NCI-H2196 treated with DMSO at 0.1 percent for 48 hours (cell line): Measurements from ENCODE around the gene UBAC2.

Source experiments
- DNase-seq: peaks from one replicate; lab custom pipeline; 2025; ENCODE audit not compliant: unreplicated experiment; lab: John Stamatoyannopoulos, UW

UBAC2 gene

GRCh38 chr13:99266827-99267226 is 66.2 kb downstream of the UBAC2 start:
- no peak for DNase-seq

- DNase-seq, result no peak
Measured at GRCh38 chr13:99267927-99268326, 67.3 kb downstream of the UBAC2 start.

GRCh38 chr13:99268822-99269221 is 68.2 kb downstream of the UBAC2 start:
- DNase-seq, result no peak

- DNase-seq, result no peak
Measured at GRCh38 chr13:99269627-99270241, 69.1 kb downstream of the UBAC2 start.

DNA sequence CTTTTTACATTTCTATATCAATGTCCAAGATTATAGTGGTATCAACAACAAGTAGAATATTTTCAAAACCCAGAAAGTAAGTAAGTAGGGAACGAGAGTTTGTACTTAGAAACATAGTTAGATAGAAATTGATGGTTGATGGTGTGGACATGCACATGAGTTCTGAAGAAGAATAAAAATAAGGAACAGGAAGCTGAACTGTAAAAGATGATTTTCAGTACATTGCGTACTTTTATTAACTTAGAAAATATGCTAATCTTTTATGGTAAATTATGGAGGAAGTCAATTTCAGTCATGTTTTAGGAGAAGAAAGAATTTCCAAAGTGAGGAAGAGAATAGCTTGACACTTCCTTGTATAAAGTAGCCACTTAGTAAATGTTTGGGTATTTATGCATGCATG is 69.9 kb downstream of the UBAC2 start:
- DNase-seq, result no peak

- no peak for DNase-seq
Measured at GRCh38 chr13:99271249-99271648, 70.6 kb downstream of the UBAC2 start.

DNA sequence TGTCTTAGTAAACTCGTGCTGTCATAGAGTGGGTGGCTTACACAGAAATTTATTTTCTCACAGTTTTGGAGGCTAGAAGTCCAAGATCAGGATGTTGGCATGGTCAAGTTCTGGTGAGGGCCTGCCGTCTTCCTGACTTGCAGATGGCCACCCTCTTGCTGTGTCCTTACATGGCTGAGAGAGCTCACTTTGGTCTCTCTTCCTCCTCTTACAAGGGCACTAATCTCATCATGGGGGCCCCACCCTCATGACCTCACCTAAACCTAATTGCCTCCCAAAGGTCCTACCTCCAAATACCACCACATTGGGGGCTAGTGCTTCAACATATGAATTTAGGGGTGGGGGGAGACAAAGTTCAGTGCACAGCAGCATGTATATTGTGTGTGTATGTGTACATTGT is 71.8 kb downstream of the UBAC2 start:
- no peak for DNase-seq

- no peak for DNase-seq
Measured at GRCh38 chr13:99273128-99273527, 72.5 kb downstream of the UBAC2 start.

DNA sequence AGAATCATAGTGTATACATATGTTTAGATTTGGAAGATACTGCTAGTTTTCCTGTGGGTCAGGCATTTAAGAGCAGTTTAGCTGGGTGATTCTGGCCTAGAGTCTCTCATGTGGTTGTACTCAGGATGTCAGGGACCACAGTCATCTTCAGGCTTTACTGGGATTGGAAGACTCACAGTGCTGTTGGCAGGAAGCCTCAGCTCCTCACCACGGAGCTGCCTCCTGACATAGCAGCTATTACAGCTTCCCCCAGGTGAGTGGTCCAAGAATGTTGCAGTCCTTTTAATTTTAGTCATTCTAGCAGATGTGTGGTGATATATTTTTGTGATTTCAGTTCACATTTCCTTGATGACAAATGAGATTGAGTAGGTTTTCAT is 74.4 kb downstream of the UBAC2 start:
- no peak for DNase-seq

DNA sequence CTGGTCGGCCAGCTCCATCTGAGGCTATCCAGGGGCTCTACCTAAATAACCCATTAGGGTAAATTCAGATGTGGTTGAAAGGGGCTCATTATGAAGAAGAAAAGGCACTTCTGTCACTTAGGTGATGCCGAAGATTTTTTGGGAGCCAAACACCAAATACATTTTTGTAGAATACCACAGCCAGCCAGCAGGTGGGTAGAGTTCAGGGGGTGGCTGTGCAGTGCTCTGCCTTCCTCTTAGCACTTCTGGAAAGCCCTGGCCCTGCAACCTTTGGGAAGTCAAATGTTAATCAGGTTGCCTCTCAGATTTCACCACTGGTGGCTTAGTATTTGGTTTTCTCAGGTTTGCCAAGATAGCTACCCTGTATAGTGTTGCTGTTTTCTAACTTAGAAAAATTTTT is 76.1 kb downstream of the UBAC2 start:
- DNase-seq, result no peak

GRCh38 chr13:99277629-99278028 is 77.0 kb downstream of the UBAC2 start:
- no peak for DNase-seq

DNA sequence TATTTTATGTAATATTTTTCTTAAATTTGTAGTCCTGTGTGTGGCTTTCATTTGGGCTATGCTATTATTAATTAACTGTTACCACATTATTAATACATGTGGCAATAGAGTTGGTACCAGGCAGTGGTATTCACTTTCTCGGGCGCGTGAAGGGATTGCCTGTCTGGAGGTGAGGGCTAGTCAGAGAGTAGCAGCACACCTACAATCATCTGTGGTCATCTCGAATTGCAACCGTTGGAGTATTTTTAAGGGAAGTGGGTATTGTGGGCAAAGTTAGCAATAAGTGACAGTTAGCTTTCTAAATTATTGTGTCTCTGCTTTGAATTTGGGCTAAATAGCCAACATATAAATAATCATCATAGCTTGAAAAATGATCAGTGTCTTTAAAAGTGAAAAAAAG is 77.5 kb downstream of the UBAC2 start:
- no peak for DNase-seq

GRCh38 chr13:99278843-99279242 is 78.2 kb downstream of the UBAC2 start:
- DNase-seq, result no peak

DNA sequence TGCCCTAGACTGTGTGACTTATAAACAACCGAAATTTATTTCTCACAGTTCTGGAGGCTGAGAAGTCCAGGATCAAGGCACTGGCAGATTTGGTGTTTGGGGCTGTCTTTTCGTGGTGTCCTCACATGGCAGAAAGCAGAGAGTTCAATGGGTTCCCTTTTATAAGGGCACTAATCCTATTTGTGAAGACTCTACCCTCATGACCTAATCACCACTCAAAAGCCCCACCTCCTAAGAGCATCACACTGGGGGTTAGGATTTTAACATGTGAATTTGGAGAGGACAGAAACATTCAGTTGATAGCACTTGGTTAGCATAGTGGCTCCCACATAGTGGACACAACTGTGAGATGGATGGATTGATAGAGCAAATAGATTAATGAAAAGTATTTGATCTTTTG is 79.0 kb downstream of the UBAC2 start:
- DNase-seq, result no peak

- no peak for DNase-seq
Measured at GRCh38 chr13:99280166-99280565, 79.5 kb downstream of the UBAC2 start.

- no peak for DNase-seq
Measured at GRCh38 chr13:99281811-99282263, 81.2 kb downstream of the UBAC2 start.

DNA sequence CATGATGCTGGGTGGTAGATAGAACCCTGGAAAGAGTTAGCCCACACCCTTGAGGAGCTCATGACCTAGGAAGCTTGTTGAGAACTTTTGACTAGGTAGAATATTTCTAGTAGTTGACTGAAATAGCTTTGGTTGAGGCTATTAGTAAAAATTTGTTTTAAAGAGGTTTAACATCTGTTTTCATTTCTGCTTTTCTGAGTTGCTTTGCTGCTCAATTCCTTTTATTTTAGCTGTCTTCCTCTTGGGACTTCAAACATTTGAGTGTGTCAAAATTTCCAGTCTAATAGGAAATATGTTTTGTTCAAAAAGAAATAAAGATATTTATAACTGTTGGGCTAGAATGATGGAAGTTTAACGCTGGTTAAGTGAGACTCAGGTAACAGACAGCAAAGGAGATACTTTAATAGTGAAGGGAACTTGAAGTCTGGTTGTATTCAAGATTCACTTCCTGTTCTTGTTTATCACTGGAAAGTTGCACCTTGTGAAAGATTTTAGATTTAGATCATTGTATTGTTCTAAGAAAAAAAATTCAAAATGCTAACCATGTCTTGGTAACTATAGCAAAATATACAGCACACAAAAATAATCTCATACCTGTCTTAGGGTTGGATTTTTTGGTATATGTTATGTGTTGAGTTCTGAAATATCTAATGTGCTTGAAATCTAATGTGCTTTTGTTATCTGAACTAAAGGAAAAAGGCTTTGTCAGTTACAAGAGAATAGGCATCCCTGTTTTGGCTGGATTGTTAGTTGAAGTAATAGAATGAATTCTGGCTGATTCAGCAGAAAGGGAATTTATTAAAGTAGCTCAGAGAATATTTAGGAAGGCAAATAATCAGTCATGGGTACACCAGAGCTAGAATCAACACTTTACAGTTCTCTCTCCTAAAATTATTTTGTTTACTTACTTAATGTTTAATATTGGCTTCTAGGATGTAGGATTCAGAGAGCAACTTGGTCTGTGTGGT is 81.9 kb downstream of the UBAC2 start:
- no peak for DNase-seq

DNA sequence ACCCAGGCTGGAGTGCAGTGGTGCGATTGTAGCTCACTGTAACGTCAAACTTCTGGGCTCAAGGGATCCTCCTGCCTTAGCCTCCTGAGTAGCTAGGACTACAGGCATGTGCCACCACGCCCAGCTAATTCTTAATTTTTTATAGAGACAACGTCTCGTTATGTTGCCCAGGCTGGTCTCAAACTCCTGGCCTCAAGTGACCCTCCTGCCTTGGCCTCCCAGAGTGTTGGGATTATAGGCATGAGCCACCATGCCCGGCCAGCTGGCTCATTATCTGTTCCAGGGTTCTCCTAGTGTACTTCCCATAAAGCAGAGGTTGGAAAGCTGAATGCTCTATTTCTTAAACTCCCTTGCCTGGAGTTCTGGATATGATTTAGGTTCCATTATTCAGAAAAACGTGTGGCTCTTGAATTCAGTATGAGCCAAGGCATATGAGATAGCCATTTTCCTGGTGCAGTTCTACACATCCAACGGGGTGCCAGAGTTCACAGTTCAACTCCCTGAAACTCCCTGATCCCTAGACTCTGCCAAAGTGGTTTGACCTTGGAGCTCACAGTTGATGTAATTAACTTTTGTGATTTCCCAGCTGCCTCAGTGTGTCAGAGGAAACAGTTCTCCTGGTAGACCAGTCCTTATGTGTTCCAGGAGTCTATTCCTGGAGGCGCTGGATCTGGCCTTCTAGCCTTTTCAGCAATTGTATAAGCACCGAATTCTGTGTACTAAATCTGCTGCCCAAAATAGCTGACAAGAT is 85.0 kb downstream of the UBAC2 start:
- DNase-seq, result no peak

- no peak for DNase-seq
Measured at GRCh38 chr13:99287551-99287950, 86.9 kb downstream of the UBAC2 start.

DNA sequence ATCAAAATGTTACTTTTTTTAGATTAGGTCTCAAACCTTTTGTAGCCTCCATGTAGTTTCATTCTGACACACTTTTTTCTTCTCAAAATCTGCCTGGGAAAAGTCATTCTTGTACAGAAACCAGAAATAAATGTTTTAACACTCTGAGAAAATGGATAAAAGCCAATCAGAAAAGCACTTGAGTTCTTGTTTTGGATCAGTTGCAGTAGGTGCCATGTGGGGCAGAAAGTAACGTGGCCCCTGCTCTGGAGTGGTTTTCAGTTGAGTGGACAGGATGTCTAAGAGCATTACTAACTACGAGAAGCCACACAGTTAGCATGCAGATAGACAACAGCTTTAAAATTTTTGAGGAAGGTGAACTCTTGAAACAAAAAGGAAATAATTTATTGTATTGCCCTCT is 87.4 kb downstream of the UBAC2 start:
- DNase-seq, result no peak

GRCh38 chr13:99289271-99289670 is 88.6 kb downstream of the UBAC2 start:
- DNase-seq, result no peak
